ENCODE data around the gene SGPL1.

DNA sequence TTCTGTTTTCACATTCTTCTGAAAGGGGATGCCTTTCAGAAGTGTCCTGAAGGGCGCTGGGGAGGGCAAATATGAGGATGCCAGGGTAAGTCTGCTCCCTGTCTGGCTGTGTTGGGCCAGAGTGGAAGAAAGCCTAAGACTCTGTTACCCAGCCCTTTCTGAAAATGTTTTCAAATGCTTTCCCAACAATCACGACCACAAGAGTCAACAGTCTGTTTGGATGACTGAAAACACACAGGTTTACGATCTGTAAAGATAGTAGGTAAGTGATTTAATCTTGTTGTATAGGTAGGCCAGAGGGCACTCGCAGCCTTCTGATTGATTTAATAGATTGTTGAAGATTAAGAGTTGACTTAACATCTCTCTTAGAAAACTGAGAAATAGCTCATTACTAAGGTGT is 13.2 kb downstream of the SGPL1 start:
- TF ChIP-seq, protein P1, sequence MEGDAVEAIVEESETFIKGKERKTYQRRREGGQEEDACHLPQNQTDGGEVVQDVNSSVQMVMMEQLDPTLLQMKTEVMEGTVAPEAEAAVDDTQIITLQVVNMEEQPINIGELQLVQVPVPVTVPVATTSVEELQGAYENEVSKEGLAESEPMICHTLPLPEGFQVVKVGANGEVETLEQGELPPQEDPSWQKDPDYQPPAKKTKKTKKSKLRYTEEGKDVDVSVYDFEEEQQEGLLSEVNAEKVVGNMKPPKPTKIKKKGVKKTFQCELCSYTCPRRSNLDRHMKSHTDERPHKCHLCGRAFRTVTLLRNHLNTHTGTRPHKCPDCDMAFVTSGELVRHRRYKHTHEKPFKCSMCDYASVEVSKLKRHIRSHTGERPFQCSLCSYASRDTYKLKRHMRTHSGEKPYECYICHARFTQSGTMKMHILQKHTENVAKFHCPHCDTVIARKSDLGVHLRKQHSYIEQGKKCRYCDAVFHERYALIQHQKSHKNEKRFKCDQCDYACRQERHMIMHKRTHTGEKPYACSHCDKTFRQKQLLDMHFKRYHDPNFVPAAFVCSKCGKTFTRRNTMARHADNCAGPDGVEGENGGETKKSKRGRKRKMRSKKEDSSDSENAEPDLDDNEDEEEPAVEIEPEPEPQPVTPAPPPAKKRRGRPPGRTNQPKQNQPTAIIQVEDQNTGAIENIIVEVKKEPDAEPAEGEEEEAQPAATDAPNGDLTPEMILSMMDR (IDR thresholded peaks at IDR 0.05; ENCODE audit: insufficient read depth, low read length): no peak
- no peak for TF ChIP-seq POLR2AphosphoS5 (IDR thresholded peaks at IDR 0.05; ENCODE audit: low read depth)
- TF ChIP-seq, protein P2, sequence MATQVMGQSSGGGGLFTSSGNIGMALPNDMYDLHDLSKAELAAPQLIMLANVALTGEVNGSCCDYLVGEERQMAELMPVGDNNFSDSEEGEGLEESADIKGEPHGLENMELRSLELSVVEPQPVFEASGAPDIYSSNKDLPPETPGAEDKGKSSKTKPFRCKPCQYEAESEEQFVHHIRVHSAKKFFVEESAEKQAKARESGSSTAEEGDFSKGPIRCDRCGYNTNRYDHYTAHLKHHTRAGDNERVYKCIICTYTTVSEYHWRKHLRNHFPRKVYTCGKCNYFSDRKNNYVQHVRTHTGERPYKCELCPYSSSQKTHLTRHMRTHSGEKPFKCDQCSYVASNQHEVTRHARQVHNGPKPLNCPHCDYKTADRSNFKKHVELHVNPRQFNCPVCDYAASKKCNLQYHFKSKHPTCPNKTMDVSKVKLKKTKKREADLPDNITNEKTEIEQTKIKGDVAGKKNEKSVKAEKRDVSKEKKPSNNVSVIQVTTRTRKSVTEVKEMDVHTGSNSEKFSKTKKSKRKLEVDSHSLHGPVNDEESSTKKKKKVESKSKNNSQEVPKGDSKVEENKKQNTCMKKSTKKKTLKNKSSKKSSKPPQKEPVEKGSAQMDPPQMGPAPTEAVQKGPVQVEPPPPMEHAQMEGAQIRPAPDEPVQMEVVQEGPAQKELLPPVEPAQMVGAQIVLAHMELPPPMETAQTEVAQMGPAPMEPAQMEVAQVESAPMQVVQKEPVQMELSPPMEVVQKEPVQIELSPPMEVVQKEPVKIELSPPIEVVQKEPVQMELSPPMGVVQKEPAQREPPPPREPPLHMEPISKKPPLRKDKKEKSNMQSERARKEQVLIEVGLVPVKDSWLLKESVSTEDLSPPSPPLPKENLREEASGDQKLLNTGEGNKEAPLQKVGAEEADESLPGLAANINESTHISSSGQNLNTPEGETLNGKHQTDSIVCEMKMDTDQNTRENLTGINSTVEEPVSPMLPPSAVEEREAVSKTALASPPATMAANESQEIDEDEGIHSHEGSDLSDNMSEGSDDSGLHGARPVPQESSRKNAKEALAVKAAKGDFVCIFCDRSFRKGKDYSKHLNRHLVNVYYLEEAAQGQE (IDR thresholded peaks at IDR 0.05; ENCODE audit: insufficient replicate concordance, low read depth): no peak
